HFF-Myc (cell line): ENCODE results near the gene ITGA2.

Experiments
- DNase-seq: peaks from one replicate; pipeline ENCODE4 v3.0.0-alpha.2; 2011; ENCODE audit warnings: low read depth; ENCODE audit errors: extremely low read depth
- H3K4me3 ChIP-seq: replicated peaks from 2 replicates; pipeline ENCODE4 v1.5.1; 2011; ENCODE audit warnings: low read depth, mild to moderate bottlenecking, control low read depth, low read length
- TF ChIP-seq, protein P1 (sequence below): IDR thresholded peaks from 2 replicates; pipeline ENCODE4 v1.5.1; 2012; ENCODE audit warnings: mild to moderate bottlenecking, low read depth, low read length, control low read depth; ENCODE audit errors: missing control alignments

Gene ITGA2

DNA sequence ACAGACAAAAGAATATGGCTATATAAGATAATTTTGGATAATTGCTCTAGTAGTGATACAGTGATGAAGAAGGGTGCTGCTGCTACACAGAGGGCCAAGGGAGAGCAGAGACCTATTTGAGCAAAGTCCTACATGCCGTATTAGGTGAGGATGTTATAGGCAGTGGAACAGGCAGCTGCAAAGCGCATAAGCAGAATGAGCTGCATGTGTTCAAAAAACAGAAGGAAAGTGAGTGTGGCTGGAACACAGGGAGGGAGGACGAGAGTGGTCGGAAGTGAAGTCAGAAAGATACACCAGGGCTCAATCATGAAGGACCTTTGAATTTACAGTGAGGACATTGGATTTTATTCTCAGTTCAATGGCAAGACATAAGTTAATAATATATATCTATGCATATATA, 35.4 kb downstream of the ITGA2 start:
- H3K4me3 ChIP-seq = no peak overlapping the region
- no peak for DNase-seq
- TF ChIP-seq, protein P1, sequence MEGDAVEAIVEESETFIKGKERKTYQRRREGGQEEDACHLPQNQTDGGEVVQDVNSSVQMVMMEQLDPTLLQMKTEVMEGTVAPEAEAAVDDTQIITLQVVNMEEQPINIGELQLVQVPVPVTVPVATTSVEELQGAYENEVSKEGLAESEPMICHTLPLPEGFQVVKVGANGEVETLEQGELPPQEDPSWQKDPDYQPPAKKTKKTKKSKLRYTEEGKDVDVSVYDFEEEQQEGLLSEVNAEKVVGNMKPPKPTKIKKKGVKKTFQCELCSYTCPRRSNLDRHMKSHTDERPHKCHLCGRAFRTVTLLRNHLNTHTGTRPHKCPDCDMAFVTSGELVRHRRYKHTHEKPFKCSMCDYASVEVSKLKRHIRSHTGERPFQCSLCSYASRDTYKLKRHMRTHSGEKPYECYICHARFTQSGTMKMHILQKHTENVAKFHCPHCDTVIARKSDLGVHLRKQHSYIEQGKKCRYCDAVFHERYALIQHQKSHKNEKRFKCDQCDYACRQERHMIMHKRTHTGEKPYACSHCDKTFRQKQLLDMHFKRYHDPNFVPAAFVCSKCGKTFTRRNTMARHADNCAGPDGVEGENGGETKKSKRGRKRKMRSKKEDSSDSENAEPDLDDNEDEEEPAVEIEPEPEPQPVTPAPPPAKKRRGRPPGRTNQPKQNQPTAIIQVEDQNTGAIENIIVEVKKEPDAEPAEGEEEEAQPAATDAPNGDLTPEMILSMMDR = no peak

DNA sequence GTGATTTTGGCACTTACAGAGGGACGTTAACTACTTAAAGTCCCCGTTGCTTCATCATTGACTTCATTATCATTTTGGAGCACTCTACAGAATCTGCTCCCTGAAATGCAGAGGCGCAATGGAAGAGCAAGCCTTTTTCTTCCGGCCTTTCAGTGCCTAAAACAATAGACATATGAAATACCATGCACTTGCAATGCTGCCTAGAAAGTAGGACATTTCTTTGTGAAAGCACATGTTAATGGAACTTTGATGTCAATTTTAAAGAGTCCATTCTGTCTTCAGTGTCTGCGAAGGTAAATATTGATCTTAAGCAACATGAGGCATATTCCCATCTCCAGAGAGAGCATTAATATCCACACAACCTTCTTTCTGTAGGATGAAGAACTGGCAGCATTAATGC, 36.3 kb downstream of the ITGA2 start:
- H3K4me3 ChIP-seq = no peak overlapping the region
- no peak for DNase-seq
- TF ChIP-seq, protein P1 = no peak

DNA sequence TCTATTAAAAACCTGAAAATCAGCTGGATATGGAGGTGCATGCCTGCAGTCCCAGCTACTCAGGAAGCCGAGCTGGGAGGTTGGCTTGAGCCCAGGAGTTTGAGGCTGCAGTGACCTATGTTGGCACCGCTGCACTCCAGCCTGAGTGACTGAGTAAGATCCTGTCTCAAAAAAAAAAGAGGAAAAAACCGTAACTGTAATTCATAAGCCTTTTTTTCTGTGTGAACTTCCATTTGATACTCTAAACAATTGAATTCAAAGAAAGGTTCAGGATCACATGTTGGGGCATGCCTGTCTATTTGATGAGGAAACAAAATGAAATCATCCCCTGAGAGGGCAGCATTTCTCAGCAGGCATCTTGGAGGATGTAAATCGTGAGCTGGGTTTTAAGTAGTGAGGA, 38.8 kb downstream of the ITGA2 start:
- TF ChIP-seq, protein P1 = no peak
- H3K4me3 ChIP-seq = no peak overlapping the region
- no peak for DNase-seq

DNA sequence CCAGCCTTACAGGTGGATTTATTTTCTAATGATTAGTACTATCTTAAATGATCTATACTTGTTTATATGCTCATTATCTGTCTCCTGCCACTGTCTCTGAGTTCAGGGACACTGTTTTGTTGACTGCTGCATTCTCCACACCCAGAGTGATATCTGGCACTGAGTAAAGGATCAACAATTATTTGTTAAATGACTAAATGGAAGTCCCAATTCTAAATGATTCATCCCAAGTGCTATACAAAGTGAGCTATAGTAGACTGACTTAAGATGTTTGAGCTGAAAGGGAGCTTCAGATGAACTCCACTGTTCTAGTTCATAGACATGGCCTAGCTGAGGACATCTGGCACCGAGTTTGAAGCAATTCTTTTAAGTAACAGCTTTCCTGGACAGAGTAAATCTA, 40.5 kb downstream of the ITGA2 start:
- TF ChIP-seq, protein P1 = no peak
- no peak for DNase-seq
- no peak overlapping the region for H3K4me3 ChIP-seq

DNA sequence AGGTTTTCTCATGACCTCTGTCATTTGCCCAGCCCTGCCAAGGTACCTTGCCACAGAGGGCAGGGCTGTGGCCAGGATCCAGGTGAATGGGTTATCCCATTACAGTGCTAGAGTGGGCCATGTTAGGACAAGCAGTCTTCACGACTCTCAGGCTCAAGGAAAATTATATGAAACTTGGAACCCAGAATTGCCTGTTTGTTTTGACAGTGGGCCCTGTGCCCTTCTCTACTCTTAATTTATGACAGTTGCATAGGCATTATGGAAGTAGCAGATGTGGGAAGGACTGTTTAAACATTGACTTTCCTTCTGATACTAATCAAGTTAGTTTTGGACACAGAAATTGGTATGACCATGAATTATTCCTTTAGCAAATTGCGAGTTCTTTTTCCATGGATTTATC, 41.7 kb downstream of the ITGA2 start:
- H3K4me3 ChIP-seq = no peak overlapping the region
- DNase-seq = no peak
- TF ChIP-seq, protein P1 = no peak

DNA sequence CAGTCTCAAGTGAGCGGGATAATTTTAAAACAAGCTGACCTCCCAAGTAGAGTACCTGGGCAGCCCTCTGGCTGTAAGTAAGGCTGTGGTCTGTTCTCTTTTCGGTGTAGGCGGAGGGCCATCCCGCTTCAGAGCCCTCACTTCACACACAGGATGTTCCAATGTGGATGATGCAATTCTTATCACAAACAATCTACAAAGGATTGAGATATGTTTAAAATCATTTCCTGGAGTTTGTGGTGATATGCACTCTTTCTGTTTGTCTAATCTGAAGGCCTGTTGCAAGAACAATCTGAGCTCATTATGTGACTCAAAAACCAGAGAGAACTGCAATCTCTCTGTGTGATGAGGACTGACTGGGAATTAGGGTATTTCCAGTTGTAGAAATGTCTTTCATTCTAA, 42.5 kb downstream of the ITGA2 start:
- H3K4me3 ChIP-seq = no peak overlapping the region
- TF ChIP-seq, protein P1 = no peak
- DNase-seq = no peak

DNA sequence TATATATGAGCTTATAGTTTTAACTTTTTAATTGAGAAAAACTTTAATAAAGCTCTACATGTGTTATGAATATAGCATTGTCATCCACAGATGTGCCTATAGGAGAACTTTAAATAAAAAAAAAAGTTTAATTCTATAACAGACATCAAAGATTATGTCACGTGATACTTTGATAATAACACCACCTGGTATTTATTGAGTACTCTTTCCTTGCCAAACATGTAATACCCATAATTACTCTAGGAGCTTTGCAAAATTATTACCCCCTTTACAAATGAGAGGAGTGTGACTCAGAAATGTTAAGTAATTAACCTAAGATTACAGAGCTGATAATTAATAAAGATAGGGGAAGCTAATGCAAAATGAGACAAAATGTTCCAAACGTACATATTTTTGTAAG, 43.0 kb downstream of the ITGA2 start:
- no peak overlapping the region for H3K4me3 ChIP-seq
- TF ChIP-seq, protein P1 = no peak
- DNase-seq = no peak
